WTC11 (cell line): Measurements from ENCODE around the gene SLC2A5.

Experiments
- AFF4 ChIP-seq: sonication (generic); formaldehyde crosslinking; IDR thresholded peaks from 2 replicates; pipeline ENCODE4 v1.8.1; 2023; ENCODE audit warnings: mild to moderate bottlenecking, missing genetic modification reagents, borderline replicate concordance
- ATF2 ChIP-seq: sonication (generic); formaldehyde crosslinking; IDR thresholded peaks from 2 replicates; pipeline ENCODE4 v1.8.1; 2022; ENCODE audit warnings: low read depth, missing genetic modification reagents, borderline replicate concordance
- ATF3 ChIP-seq: sonication (generic); formaldehyde crosslinking; conservative IDR thresholded peaks from 2 replicates; pipeline ENCODE4 v1.8.1; 2022; ENCODE audit warnings: mild to moderate bottlenecking, missing genetic modification reagents
- CTCF ChIP-seq: fragments of 200-600 bp; IDR thresholded peaks from 2 replicates; pipeline ENCODE4 v1.8.0; 2022; ENCODE audit warnings: antibody characterized with exemption
- IRF1 ChIP-seq: sonication (generic); formaldehyde crosslinking; IDR thresholded peaks from 2 replicates; pipeline ENCODE4 v1.8.0; 2023; ENCODE audit warnings: missing genetic modification reagents
- JUN ChIP-seq: sonication (generic); formaldehyde crosslinking; IDR thresholded peaks from 2 replicates; pipeline ENCODE4 v1.8.0; 2023; ENCODE audit warnings: mild to moderate bottlenecking, missing genetic modification reagents
- NFYB ChIP-seq: sonication (generic); formaldehyde crosslinking; conservative IDR thresholded peaks from 2 replicates; pipeline ENCODE4 v1.8.0; 2022; ENCODE audit warnings: low read depth, missing genetic modification reagents
- SMAD3 ChIP-seq: sonication (generic); formaldehyde crosslinking; IDR thresholded peaks from 2 replicates; pipeline ENCODE4 v1.8.0; 2022; ENCODE audit warnings: missing genetic modification reagents, mild to moderate bottlenecking, borderline replicate concordance
- TP53 ChIP-seq: sonication (generic); formaldehyde crosslinking; IDR thresholded peaks from 2 replicates; pipeline ENCODE4 v1.8.1; 2023; ENCODE audit warnings: mild to moderate bottlenecking, missing genetic modification reagents
- ZBTB21 ChIP-seq: sonication (generic); formaldehyde crosslinking; IDR thresholded peaks from 2 replicates; pipeline ENCODE4 v1.8.1; 2023; ENCODE audit warnings: mild to moderate bottlenecking, missing genetic modification reagents, borderline replicate concordance
- ZNF512 ChIP-seq: sonication (generic); formaldehyde crosslinking; IDR thresholded peaks from 2 replicates; pipeline ENCODE4 v1.8.1; 2022; ENCODE audit warnings: missing genetic modification reagents, borderline replicate concordance

- TF ChIP-seq ZBTB21 (CRISPR knock-in tag) (no peak), NFYB (CRISPR knock-in tag) (no peak), CTCF (no peak), IRF1 (no peak), ATF3 (CRISPR knock-in tag) (no peak), ATF2 (CRISPR knock-in tag) (no peak), SMAD3 (CRISPR knock-in tag) (no peak), TP53 (CRISPR knock-in tag) (no peak), ZNF512 (CRISPR knock-in tag) (no peak), AFF4 (CRISPR knock-in tag) (no peak), JUN (CRISPR knock-in tag) (no peak)
These were observed 24.1 kb upstream of the SLC2A5 start for GRCh38 chr1:9093581-9093980.
